Choroid plexus epithelial cell (primary cell): ENCODE data around the gene FAM163B.

ENCODE experiments used
- DNase-seq: peaks from one replicate; pipeline ENCODE4 v3.0.0-alpha.2; 2010; ENCODE audit warnings: low read depth
- H3K4me3 ChIP-seq: 2 replicates; pipeline ENCODE4 v1.5.1; 2011; ENCODE audit warnings: low read depth, mild to moderate bottlenecking, control low read depth, low read length, moderate library complexity
- CTCF ChIP-seq: conservative IDR thresholded peaks from 2 replicates; pipeline ENCODE4 v1.5.1; 2011; ENCODE audit warnings: low read depth, mild to moderate bottlenecking, control low read depth, inconsistent platforms, low read length, moderate library complexity

The FAM163B gene

GRCh38 chr9:133612051-133612450 lies 2.9 kb upstream of the FAM163B start:
- H3K4me3 ChIP-seq, result no peak overlapping the region
- TF ChIP-seq CTCF, result no peak
- no peak for DNase-seq

GRCh38 chr9:133610845-133611244 lies 1.7 kb upstream of the FAM163B start:
- no peak for TF ChIP-seq CTCF
- no peak for DNase-seq
- H3K4me3 ChIP-seq, result no peak overlapping the region

GRCh38 chr9:133608889-133609288 lies 300 bp downstream of the FAM163B start:
- no peak overlapping the region for H3K4me3 ChIP-seq
- no peak for DNase-seq
- TF ChIP-seq CTCF, result no peak

- TF ChIP-seq CTCF, result no peak
- DNase-seq, result no peak
- H3K4me3 ChIP-seq, result no peak overlapping the region
Measured at GRCh38 chr9:133608382-133608781, 807 bp downstream of the FAM163B start.

- TF ChIP-seq CTCF, result no peak
Measured at GRCh38 chr9:133607976-133608375, 1.2 kb downstream of the FAM163B start.

GRCh38 chr9:133607381-133607780 lies 1.8 kb downstream of the FAM163B start:
- H3K4me3 ChIP-seq, result no peak overlapping the region
- TF ChIP-seq CTCF, result no peak
- no peak for DNase-seq

More at GRCh38 chr9:133607976-133608375, 1.2 kb downstream of the FAM163B start:
- no peak for DNase-seq
- no peak overlapping the region for H3K4me3 ChIP-seq

- H3K4me3 ChIP-seq, result no peak overlapping the region
- DNase-seq, result no peak
- TF ChIP-seq CTCF, result no peak
Measured at GRCh38 chr9:133606708-133607025, 2.5 kb downstream of the FAM163B start.
